Activated CD8-positive, alpha-beta T cell treated with anti-CD3 and anti-CD28 coated beads for 36 hours (primary cell): ENCODE measurements around the gene B9D1. TPM values are rescaled to one million over a fixed set of nuclear protein-coding genes. Genes with fewer than 3 reads are reported as not detected.
A peak's percentile ranks its signal among the peaks of the same experiment; 100 is the strongest.

ENCODE experiments used
- ATAC-seq: fragments of 200-7000 bp; cut with Tn5 transposase; one replicate; pipeline ENCODE4 v1.10.0; 2021; ENCODE audit warnings: mild to moderate bottlenecking, moderate library complexity
- CTCF ChIA-PET: fragments of 350-600 bp; sonication (Branson Sonifier 250); formaldehyde crosslinking; loops from one replicate; lab custom pipeline; 2021; ENCODE audit warnings: antibody characterized with exemption; lab: Charles Lee
- POLR2A ChIA-PET: fragments of 350-600 bp; sonication (Branson Sonifier 250); formaldehyde crosslinking; loops from one replicate; lab custom pipeline; 2021; ENCODE audit warnings: antibody characterized with exemption; lab: Charles Lee
- DNase-seq: peaks from one replicate; pipeline ENCODE4 v3.0.0-alpha.2; 2020
- H3K27ac Mint-ChIP-seq: one replicate; pipeline ENCODE4 v1.8.0; 2021; ENCODE audit warnings: mild to moderate bottlenecking, mixed read lengths
- H3K27me3 Mint-ChIP-seq: one replicate; pipeline ENCODE4 v1.8.0; 2021; ENCODE audit warnings: mixed read lengths
- H3K36me3 Mint-ChIP-seq: one replicate; pipeline ENCODE4 v1.8.0; 2021; ENCODE audit warnings: low read depth, mixed read lengths
- H3K4me1 Mint-ChIP-seq: one replicate; pipeline ENCODE4 v1.8.0; 2021; ENCODE audit warnings: low read depth, mixed read lengths
- H3K4me3 Mint-ChIP-seq: one replicate; pipeline ENCODE4 v1.8.0; 2021; ENCODE audit warnings: mild to moderate bottlenecking, moderate library complexity, mixed read lengths
- H3K9me3 Mint-ChIP-seq: one replicate; pipeline ENCODE4 v1.8.0; 2021; ENCODE audit warnings: mixed read lengths
- CTCF ChIP-seq: fragments of 200-600 bp; IDR thresholded peaks from one replicate; pipeline ENCODE4 v1.8.0; 2022; ENCODE audit warnings: antibody characterized with exemption, mild to moderate bottlenecking
- intact Hi-C: fragments of 100-400 bp; cut with micrococcal nuclease; formaldehyde crosslinking; loops from one replicate; pipeline ENCODE4 v1.10.0; 2022
- total RNA-seq, 2 experiments: library from RNA; stranded (reverse); gene quantifications; one replicate each; pipeline ENCODE4 v1.2.3, GENCODE V29; 2021

B9D1 gene
- total RNA-seq, 2 experiments from 2014 or later, result 7.2 to 9.4 TPM

GRCh38 chr17:19361326-19361725, 1.2 kb downstream of the B9D1 start:
- Mint-ChIP-seq H3K4me1 (peaks cover 5% of the 10 kb centered on the region), H3K27ac (no peak overlapping the region), H3K4me3 (peak overlapping the region; percentile 81), H3K36me3 (no peaks in the 10 kb centered on the region), H3K27me3 (peaks cover 4% of the 10 kb centered on the region), H3K9me3 (no peaks in the 10 kb centered on the region)
- ChIA-PET POLR2A (no interaction called here), CTCF (interaction anchor here (1.0 to 3.4 kb wide), 6 partner anchors 8 to 138 kb away, joined by 3 to 51 read pairs (median 4); partner anchors contain the start of gene MAPK7)
- ATAC-seq, result no peak
- DNase-seq, result no peak
- intact Hi-C loops, result no loop called here
- no peak for TF ChIP-seq CTCF

- POLR2A ChIA-PET, result no interaction called here
Observed at GRCh38 chr17:19360772-19361171, 1.8 kb downstream of the B9D1 start.

GRCh38 chr17:19359856-19360255, 2.7 kb downstream of the B9D1 start:
- intact Hi-C loops, result no loop called here
- H3K36me3 Mint-ChIP-seq, result no peaks in the 10 kb centered on the region
- H3K27ac Mint-ChIP-seq, result no peak overlapping the region
- H3K9me3 Mint-ChIP-seq, result no peaks in the 10 kb centered on the region
- no peak for ATAC-seq
- H3K4me3 Mint-ChIP-seq, result no peak overlapping the region
- POLR2A ChIA-PET, result no interaction called here
- TF ChIP-seq CTCF, result no peak
- no peak for DNase-seq
- H3K27me3 Mint-ChIP-seq, result peaks cover 4% of the 10 kb centered on the region
- peaks cover 5% of the 10 kb centered on the region for H3K4me1 Mint-ChIP-seq
- CTCF ChIA-PET, result interaction anchor here (2.0 kb wide), 1 partner anchor 87 kb away, joined by 7 read pairs; no protein-coding TSS in a partner anchor

More at GRCh38 chr17:19360772-19361171, 1.8 kb downstream of the B9D1 start:
- Mint-ChIP-seq H3K9me3 (no peaks in the 10 kb centered on the region), H3K27ac (no peak overlapping the region), H3K36me3 (no peaks in the 10 kb centered on the region), H3K27me3 (peaks cover 4% of the 10 kb centered on the region), H3K4me3 (no peak overlapping the region), H3K4me1 (peaks cover 5% of the 10 kb centered on the region)
- CTCF ChIA-PET, result interaction anchor here (1.0 to 3.4 kb wide), 4 partner anchors 18 to 88 kb away, joined by 3 to 51 read pairs (median 5); partner anchors contain the start of gene MAPK7
- ATAC-seq (no peak), DNase-seq (no peak)
- intact Hi-C loops, result no loop called here
- no peak for TF ChIP-seq CTCF

GRCh38 chr17:19359151-19359550, 3.4 kb downstream of the B9D1 start:
- no peak overlapping the region for H3K27ac Mint-ChIP-seq
- no peaks in the 10 kb centered on the region for H3K36me3 Mint-ChIP-seq
- peaks cover 4% of the 10 kb centered on the region for H3K27me3 Mint-ChIP-seq

More at GRCh38 chr17:19359151-19359550, 3.4 kb downstream of the B9D1 start:
- no peaks in the 10 kb centered on the region for H3K9me3 Mint-ChIP-seq
- H3K4me1 Mint-ChIP-seq, result peaks cover 5% of the 10 kb centered on the region
- H3K4me3 Mint-ChIP-seq, result no peak overlapping the region
- ChIA-PET POLR2A (no interaction called here), CTCF (interaction anchor here (2.0 kb wide), 1 partner anchor 88 kb away, joined by 7 read pairs; no protein-coding TSS in a partner anchor)
- no peak for DNase-seq
- no peak for ATAC-seq
- intact Hi-C loops, result no loop called here
- TF ChIP-seq CTCF, result no peak
